ENCODE data around the gene CLIC3.

Gene CLIC3

DNA sequence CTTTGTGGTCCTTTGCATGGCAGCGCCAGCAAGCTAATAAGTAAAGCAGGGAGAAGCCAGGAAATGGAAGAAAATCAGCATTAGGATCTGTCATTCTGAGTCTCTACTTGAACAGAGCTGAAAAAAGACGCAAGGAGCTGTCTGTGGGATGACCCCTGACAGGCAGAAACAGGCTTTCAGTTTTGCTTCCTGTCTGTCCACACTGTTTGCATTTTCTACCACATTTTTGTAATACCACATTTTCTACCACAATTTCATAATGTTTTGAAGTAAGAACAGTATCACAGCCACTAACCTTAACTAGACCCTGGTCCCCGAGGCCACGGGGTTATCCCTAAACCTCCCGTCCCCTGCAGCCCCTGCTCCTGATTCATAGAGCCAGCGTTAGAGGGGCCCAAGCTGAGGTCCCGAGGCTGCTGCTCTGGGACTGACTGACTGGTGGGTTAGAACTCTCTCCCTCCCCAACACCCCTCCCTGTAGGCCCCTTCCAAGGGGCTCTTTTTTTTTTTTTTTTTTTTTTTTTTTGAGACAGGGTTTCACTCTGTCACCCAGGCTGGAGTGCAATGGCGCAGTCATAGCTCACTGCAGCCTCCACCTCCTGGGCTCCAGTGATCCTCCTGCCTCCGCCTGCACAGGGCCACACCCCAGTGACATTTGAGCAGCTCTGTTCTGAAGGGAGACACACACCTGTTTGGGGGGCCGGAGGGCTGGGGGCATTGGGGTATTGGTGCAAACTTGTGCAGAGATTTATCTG lies 4.0 kb upstream of the CLIC3 start:
- DNase-seq (ENCODE audit: low spot score): peak; percentile 85

- DNase-seq (ENCODE audit: low spot score): no peak
Measured at GRCh38 chr9:136997830-136998234, 1.5 kb upstream of the CLIC3 start.

DNA sequence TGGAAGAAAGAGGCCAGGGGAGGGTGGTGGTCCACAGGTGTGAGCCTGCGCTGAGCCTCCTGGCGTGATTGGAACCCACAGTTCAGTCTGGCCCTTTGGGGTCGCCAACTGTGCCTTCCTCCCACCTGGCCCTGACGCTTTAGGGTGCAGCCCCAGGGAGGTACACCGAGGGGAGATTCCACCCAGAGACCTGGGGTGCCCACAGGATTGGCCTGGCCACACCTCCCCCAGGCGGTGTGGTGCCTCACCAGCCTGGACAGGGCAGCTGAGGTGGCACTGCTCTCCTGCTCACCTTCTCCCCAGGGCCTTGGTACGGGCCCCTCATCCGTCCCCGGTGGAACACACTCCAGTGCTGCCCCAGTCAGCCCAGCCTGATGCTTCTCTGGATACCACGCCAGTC lies 1.0 kb upstream of the CLIC3 start:
- DNase-seq (ENCODE audit: low spot score): no peak

DNA sequence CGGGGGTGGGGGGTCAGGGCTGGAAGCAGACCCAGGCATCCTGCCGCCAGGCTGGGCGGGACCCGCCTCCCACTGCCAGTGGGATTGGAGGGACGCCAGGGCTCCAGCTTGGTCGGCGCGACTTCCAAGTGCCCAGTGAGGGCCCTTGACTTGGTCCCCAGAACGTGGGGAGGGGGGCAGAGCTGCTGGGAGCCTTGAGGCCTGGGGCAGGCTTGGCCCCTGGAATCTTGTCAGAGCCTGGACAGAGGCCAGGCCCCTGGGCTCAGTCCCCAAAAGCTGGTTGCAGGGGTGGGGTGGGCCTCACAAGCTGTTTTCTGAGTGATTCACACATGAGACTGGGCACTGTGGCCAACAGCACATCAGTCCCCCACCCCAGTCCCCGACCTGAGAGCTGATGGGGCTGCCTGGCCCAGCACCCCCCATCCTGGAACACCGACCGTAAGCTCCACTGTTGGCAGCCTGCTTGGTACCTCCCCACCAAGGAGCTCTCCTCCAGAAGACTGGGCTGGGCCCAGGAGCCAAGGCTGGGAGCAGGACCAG lies 526 bp downstream of the CLIC3 start:
- DNase-seq (ENCODE audit: low spot score): peak; percentile 74

DNA sequence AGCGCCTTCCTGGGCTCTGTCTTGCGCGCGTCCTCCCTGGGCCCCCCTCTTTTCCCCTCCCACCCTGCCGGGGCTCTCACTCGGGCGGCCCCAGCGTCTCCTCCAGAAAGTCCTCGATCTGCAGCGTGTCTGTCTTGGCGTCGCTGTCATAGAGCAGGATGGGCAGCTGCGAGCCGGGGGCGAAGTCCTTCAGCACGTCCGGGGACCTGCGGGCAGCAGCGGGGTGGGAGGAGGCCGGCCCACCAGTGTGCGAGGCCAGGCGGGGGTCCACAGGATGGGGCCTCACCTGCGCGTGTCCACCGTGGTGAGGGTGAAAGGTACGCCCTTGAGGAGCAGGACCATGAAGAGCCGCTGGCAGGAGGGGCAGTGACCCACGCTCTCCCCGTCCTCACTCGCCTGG lies 1.0 kb downstream of the CLIC3 start:
- DNase-seq (ENCODE audit: low spot score): peak; percentile 31

DNA sequence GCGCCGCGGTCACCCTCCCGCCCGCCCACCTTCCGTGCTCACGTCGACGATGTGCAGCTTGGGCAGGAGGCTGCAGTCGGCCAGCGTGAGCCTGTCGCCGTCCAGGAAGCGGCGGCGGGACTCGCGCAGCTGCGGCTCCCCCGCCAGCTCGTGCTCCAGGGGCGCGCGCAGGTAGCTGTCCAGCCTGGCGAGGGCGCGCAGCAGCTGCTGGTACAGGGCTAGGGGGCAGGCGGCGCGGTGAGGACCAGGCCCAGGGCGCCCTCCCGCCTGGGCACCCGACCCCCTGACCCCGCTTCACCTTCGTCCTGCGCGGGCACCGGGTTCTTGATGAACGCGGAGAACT lies 1.5 kb downstream of the CLIC3 start:
- no peak for DNase-seq (ENCODE audit: low spot score)

GRCh38 chr9:136994180-136994887 lies 2.0 kb downstream of the CLIC3 start:
- DNase-seq (ENCODE audit: low spot score): no peak

DNA sequence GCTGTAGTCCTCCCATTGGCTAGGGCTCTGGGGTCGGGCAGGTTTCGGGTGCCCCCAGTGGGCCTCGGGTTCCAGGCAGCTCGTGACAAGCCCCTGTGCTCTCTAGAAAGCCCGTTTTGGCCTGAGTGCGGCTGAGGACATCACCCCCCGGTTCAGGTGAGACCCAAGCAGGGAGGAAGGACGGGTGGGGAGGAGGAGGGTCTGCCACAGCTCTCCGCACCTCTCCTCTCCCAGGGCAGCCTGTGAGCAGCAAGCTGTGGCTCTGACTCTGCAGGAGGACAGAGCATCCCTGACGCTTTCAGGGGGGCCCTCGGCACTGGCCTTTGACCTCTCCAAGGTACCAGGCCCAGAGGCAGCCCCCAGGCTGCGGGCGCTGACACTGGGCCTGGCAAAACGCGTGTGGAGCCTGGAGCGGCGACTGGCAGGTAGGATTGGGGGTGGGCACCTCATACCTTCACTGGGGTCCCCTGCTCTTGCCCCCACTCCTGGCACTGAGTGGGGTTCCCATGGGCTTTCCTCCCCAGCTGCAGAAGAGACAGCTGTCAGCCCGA lies 3.5 kb downstream of the CLIC3 start:
- no peak for DNase-seq (ENCODE audit: low spot score)

GRCh38 chr9:136991993-136992818 lies 4.2 kb downstream of the CLIC3 start, which contains the start of gene PAXX:
Gene PAXX, plus strand, starts transcription at chr9:136992422. Its CDS starts 22 bp downstream, at chr9:136992444.
- peak; percentile 99 for DNase-seq (ENCODE audit: low spot score)

DNA sequence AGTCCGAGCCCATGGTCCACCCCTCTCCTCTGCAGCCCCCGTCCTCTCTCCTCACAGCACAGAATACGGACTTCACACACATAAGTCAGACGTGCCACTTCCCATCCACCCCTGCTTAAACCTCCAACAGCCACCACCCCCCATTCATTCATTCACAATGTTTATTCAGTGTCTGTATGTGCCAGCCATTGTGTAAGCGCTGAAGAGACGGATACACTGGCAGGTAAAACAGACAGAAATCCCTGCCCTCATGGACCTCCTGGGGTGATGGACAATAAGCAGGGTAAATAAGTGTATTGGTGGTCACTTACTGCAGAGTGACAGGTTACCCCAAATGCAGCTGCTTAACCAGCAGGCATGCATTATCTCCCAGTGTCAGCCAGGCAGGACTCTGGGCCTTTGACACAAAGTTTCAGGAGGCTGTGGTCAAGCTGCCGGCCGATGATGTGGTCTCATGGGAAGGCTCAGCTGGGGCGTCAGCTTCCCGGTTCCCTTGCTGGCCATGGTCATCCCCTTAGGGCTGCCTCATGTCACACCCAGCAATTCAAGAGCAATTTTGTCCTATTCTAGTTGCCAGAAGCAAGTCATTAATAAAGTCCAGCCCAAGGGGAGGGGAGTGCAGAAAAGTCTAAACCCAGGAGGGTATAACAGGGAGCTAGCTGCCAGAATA lies 6.0 kb downstream of the CLIC3 start:
- DNase-seq (ENCODE audit: low spot score): no peak

GRCh38 chr9:136988872-136989271 lies 7.5 kb downstream of the CLIC3 start:
- no peak for DNase-seq (ENCODE audit: low spot score)

- DNase-seq (ENCODE audit: low spot score): no peak
Measured at GRCh38 chr9:136985853-136986252, 10.5 kb downstream of the CLIC3 start.

DNA sequence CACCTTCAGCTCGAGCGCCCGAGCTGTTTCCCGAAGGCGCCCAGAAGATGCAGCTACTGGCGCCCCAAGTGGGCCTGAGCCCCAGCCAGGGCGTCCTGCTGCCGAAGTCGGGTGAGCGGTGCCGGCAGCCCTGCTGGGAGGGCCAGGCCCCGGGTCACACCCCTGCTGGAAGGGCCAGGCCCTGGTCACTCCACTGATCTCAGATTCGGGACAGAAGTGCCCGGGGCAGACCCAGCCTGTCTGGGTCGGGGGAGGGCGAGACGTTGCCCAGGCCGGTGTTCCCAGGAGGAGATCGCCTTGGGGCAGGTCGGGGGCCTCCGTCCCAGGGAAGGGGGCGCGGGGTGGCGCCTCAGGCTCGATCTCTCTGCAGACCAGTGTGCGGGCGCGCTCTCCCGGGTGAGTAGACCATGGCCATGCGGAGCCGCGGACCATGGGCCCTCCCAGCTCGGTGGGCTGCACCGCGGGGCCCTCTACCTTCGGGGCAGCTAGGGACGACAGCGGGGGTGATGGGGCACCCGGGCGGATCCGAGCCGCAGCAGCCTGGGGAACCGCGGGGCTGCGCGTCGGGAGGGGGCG lies 11.3 kb downstream of the CLIC3 start:
- DNase-seq (ENCODE audit: low spot score): no peak

GRCh38 chr9:136984464-136985026 lies 11.8 kb downstream of the CLIC3 start:
- DNase-seq (ENCODE audit: low spot score): no peak

DNA sequence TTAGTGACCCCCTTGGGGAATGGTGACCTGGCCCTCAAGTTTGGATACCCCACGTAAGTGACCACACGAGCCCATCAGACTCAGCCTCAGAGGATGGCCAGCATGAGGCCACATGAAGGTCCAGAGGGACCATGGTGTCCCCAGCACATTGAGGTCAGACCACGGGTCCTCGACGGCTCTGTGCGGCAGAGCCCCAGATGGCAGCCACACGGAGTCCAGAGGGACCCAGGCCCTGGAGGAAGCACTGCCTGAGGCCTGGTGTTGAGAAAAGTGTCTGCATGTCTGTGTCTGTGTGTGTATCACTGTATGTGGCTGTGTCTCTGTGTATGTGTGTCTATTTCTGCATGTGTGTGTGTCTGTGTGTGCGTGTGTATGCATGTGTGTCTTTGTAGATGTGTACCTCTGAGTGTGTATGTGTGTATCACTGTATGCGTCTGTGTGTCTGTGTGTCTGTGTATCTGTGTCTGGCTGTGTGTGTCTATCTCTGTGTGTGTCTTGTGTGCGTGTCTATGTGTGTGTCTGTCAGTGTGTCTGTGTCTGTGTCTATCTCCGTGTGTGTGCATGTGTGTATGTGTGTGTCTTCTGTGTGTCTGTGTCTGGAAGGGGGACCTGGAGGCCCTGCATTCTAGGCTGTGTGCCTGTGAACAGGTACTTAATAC lies 12.6 kb downstream of the CLIC3 start:
- DNase-seq (ENCODE audit: low spot score): no peak

GRCh38 chr9:136983167-136983566 lies 13.2 kb downstream of the CLIC3 start:
- no peak for DNase-seq (ENCODE audit: low spot score)

- no peak for DNase-seq (ENCODE audit: low spot score)
Measured at GRCh38 chr9:136982232-136983051, 13.9 kb downstream of the CLIC3 start, which contains the start of gene LCNL1. Gene LCNL1, plus strand, starts transcription at chr9:136982993. Its CDS starts 594 bp downstream, at chr9:136983587.

DNA sequence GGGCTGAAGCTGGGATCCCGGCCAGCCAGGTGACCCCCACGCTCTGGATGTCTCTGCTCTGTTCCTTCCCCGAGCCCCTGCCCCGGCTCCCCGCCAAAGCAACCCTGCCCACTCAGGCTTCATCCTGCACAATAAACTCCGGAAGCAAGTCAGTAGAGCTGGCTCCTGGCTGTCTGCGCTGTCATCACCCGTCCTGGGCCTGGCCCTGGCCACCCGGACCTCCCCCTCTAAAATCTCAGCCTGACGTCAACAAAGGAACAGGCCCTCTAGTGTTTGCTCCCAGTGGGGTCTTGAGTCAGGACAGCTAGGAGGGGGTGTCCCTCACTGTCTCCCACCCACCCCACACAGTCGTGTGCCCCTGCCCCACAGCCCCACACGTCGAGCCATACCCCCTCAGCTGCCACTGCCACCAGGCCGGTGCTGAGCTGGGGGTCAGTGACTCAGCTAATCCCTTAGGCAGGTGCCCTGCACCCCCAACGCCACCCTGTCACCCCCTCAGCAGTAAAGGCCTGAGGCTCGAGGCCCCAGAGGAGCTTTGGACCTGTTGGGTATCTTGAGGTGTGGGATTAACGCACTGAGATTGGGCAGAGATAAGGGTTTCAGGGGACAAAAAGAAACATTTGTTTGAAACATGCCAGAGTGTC lies 14.7 kb downstream of the CLIC3 start:
- no peak for DNase-seq (ENCODE audit: low spot score)

Data from GM03348 (cell line).